Thyroid gland (tissue), 4 donors: Measurements from ENCODE around the gene WNK2.

ENCODE experiments used
- POLR2A ChIP-seq, 2 donors: fragments of 450-650 bp; IDR thresholded peaks; one replicate each; pipeline ENCODE4 v1.6.1; 2017; ENCODE audit warnings: antibody characterized with exemption in 2 of 2, mild to moderate bottlenecking in 2 of 2, moderate library complexity in 1 of 2
- TF ChIP-seq, protein P1 (sequence below), 6 experiments: fragments of 200-600 bp in 3 of 6; fragments of 450-650 bp in 3 of 6; sonication (generic) in 3 of 6; IDR thresholded peaks; one replicate each; pipeline ENCODE4 v1.5.1; 2016 to 2019; ENCODE audit warnings: antibody characterized with exemption in 6 of 6, mild to moderate bottlenecking in 2 of 6, inconsistent platforms in 1 of 6, moderate library complexity in 1 of 6

DNA sequence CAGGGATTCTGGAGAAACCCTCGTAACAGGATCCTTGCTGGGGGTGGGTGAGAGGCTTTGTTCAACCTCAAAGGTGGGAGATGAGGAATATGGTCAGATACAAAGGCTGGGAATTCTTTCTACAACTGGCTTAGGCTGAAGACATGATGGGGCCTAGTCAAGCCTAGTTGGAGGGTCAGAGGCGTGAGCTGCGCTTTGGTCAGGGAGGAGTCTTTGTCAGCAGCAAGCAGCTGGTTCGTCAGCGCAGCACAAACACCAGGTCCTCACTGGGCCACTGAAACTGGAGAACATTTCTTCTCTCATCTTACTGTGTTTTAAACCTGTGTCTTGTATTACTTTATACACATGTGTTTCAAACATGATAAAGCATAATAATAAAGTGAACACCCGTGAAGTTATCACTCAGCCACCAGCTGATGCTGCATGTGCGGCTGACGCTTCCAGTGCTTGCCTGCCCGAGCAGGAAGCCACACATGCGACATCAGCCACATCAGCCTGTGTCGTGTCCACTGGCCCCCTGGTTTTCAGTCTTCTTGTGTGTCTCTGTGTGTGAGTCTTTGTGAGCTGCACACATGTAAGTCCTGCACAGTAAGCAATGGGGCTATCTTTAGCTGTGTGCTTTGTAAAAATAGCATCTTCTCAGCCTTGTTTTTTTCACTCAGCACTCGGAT lies 81.5 kb downstream of the WNK2 start:
- TF ChIP-seq, protein P1, sequence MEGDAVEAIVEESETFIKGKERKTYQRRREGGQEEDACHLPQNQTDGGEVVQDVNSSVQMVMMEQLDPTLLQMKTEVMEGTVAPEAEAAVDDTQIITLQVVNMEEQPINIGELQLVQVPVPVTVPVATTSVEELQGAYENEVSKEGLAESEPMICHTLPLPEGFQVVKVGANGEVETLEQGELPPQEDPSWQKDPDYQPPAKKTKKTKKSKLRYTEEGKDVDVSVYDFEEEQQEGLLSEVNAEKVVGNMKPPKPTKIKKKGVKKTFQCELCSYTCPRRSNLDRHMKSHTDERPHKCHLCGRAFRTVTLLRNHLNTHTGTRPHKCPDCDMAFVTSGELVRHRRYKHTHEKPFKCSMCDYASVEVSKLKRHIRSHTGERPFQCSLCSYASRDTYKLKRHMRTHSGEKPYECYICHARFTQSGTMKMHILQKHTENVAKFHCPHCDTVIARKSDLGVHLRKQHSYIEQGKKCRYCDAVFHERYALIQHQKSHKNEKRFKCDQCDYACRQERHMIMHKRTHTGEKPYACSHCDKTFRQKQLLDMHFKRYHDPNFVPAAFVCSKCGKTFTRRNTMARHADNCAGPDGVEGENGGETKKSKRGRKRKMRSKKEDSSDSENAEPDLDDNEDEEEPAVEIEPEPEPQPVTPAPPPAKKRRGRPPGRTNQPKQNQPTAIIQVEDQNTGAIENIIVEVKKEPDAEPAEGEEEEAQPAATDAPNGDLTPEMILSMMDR (IDR thresholded peaks at IDR 0.05) = no peak
- TF ChIP-seq POLR2A (IDR thresholded peaks at IDR 0.05) = no peak
